Measurements from ENCODE around the gene U2AF1. TPM values are rescaled to one million over a fixed set of nuclear protein-coding genes. Genes with fewer than 3 reads are reported as not detected.
"Not testable (repeated sequence)": the region's sequence is repeated elsewhere in the genome, so short reads cannot be mapped to it uniquely, and the experiment has no call there.

U2AF1 gene
- total RNA-seq, 2 donors from 2014 or later, result 62.3 to 115 TPM

GRCh38 chr21:43104642-43105041, 2.7 kb downstream of the U2AF1 start:
- H3K36me3 Mint-ChIP-seq (ENCODE audit: low read depth); H3K4me1 Mint-ChIP-seq; DNase-seq; H3K4me3 Mint-ChIP-seq; H3K27me3 Mint-ChIP-seq; H3K9me3 ChIP-seq (ENCODE audit: control insufficient read depth, low read length, poor library complexity, severe bottlenecking); ATAC-seq; H3K27ac Mint-ChIP-seq: not testable (repeated sequence)

- not testable (repeated sequence) for H3K27ac Mint-ChIP-seq; H3K36me3 Mint-ChIP-seq (ENCODE audit: low read depth); H3K27me3 Mint-ChIP-seq; H3K9me3 ChIP-seq (ENCODE audit: control insufficient read depth, low read length, poor library complexity, severe bottlenecking); H3K4me3 Mint-ChIP-seq; DNase-seq; H3K4me1 Mint-ChIP-seq; ATAC-seq
Observed at GRCh38 chr21:43102281-43102680, 5.1 kb downstream of the U2AF1 start.

- not testable (repeated sequence) for ATAC-seq; H3K27me3 Mint-ChIP-seq; H3K4me1 Mint-ChIP-seq; DNase-seq; H3K4me3 Mint-ChIP-seq; H3K9me3 ChIP-seq (ENCODE audit: control insufficient read depth, low read length, poor library complexity, severe bottlenecking); H3K36me3 Mint-ChIP-seq (ENCODE audit: low read depth); H3K27ac Mint-ChIP-seq
Observed at GRCh38 chr21:43101676-43102075, 5.7 kb downstream of the U2AF1 start.

- H3K27ac Mint-ChIP-seq; H3K9me3 ChIP-seq (ENCODE audit: control insufficient read depth, low read length, poor library complexity, severe bottlenecking); DNase-seq; H3K36me3 Mint-ChIP-seq (ENCODE audit: low read depth); H3K27me3 Mint-ChIP-seq; H3K4me3 Mint-ChIP-seq; ATAC-seq; H3K4me1 Mint-ChIP-seq: not testable (repeated sequence)
Observed at GRCh38 chr21:43101000-43101399, 6.4 kb downstream of the U2AF1 start.

GRCh38 chr21:43091979-43092614, 15.3 kb downstream of the U2AF1 start:
- H3K36me3 Mint-ChIP-seq (ENCODE audit: low read depth); H3K27me3 Mint-ChIP-seq; H3K4me1 Mint-ChIP-seq; H3K9me3 ChIP-seq (ENCODE audit: control insufficient read depth, low read length, poor library complexity, severe bottlenecking); H3K27ac Mint-ChIP-seq; DNase-seq; H3K4me3 Mint-ChIP-seq: not testable (repeated sequence)
- ATAC-seq, result peak; percentile 45

- not testable (repeated sequence) for ATAC-seq; H3K4me1 Mint-ChIP-seq; H3K27ac Mint-ChIP-seq; H3K4me3 Mint-ChIP-seq; H3K27me3 Mint-ChIP-seq; H3K36me3 Mint-ChIP-seq (ENCODE audit: low read depth); DNase-seq; H3K9me3 ChIP-seq (ENCODE audit: control insufficient read depth, low read length, poor library complexity, severe bottlenecking)
Observed at GRCh38 chr21:43090947-43091346, 16.4 kb downstream of the U2AF1 start.

- not testable (repeated sequence) for H3K4me3 Mint-ChIP-seq; ATAC-seq; H3K9me3 ChIP-seq (ENCODE audit: control insufficient read depth, low read length, poor library complexity, severe bottlenecking); H3K27me3 Mint-ChIP-seq; H3K4me1 Mint-ChIP-seq; H3K36me3 Mint-ChIP-seq (ENCODE audit: low read depth); H3K27ac Mint-ChIP-seq; DNase-seq
Observed at GRCh38 chr21:43089463-43089862, 17.9 kb downstream of the U2AF1 start.

- H3K4me1 Mint-ChIP-seq; DNase-seq; H3K36me3 Mint-ChIP-seq (ENCODE audit: low read depth); H3K27me3 Mint-ChIP-seq; ATAC-seq; H3K27ac Mint-ChIP-seq; H3K4me3 Mint-ChIP-seq; H3K9me3 ChIP-seq (ENCODE audit: control insufficient read depth, low read length, poor library complexity, severe bottlenecking): not testable (repeated sequence)
Observed at GRCh38 chr21:43082587-43083300, 24.6 kb downstream of the U2AF1 start.

GRCh38 chr21:43076643-43077042, 30.7 kb downstream of the U2AF1 start:
- H3K36me3 Mint-ChIP-seq (ENCODE audit: low read depth); H3K9me3 ChIP-seq (ENCODE audit: control insufficient read depth, low read length, poor library complexity, severe bottlenecking); H3K27ac Mint-ChIP-seq; H3K4me3 Mint-ChIP-seq; ATAC-seq; H3K4me1 Mint-ChIP-seq; H3K27me3 Mint-ChIP-seq; DNase-seq: not testable (repeated sequence)

GRCh38 chr21:43076023-43076637, 31.2 kb downstream of the U2AF1 start:
- not testable (repeated sequence) for H3K9me3 ChIP-seq (ENCODE audit: control insufficient read depth, low read length, poor library complexity, severe bottlenecking); H3K27ac Mint-ChIP-seq; H3K4me1 Mint-ChIP-seq; H3K36me3 Mint-ChIP-seq (ENCODE audit: low read depth); DNase-seq; H3K27me3 Mint-ChIP-seq; ATAC-seq; H3K4me3 Mint-ChIP-seq

GRCh38 chr21:43075170-43076022, 32.0 kb downstream of the U2AF1 start, which contains the start of gene CBS:
Gene CBS (minus strand): TSS chr21:43075835. CDS start chr21:43072193, 3,642 bp downstream.
- DNase-seq; H3K4me3 Mint-ChIP-seq; ATAC-seq; H3K4me1 Mint-ChIP-seq; H3K27ac Mint-ChIP-seq; H3K27me3 Mint-ChIP-seq; H3K9me3 ChIP-seq (ENCODE audit: control insufficient read depth, low read length, poor library complexity, severe bottlenecking); H3K36me3 Mint-ChIP-seq (ENCODE audit: low read depth): not testable (repeated sequence)

GRCh38 chr21:43074401-43075169, 32.8 kb downstream of the U2AF1 start:
- not testable (repeated sequence) for H3K27ac Mint-ChIP-seq, H3K27me3 Mint-ChIP-seq

More at GRCh38 chr21:43074401-43075169, 32.8 kb downstream of the U2AF1 start:
- H3K4me1 Mint-ChIP-seq; DNase-seq; H3K9me3 ChIP-seq (ENCODE audit: control insufficient read depth, low read length, poor library complexity, severe bottlenecking); ATAC-seq; H3K36me3 Mint-ChIP-seq (ENCODE audit: low read depth); H3K4me3 Mint-ChIP-seq: not testable (repeated sequence)

Data from T-helper 17 cell (primary cell).